ENCODE data around the gene ARMC5. TPM values are rescaled to one million over a fixed set of nuclear protein-coding genes. Genes with fewer than 3 reads are reported as not detected.
A peak's percentile ranks its signal among the peaks of the same experiment; 100 is the strongest.
"Not testable (repeated sequence)": the region's sequence is repeated elsewhere in the genome, so short reads cannot be mapped to it uniquely, and the experiment has no call there.

Gene ARMC5
- polyA plus RNA-seq, 5 donors = 7.4 to 17.4 (median 10.1) TPM

GRCh38 chr16:31493506-31494125 lies 34.3 kb downstream of the ARMC5 start:
- no peak for DNase-seq

GRCh38 chr16:31496670-31497069 lies 37.4 kb downstream of the ARMC5 start:
- no peak for DNase-seq

DNA sequence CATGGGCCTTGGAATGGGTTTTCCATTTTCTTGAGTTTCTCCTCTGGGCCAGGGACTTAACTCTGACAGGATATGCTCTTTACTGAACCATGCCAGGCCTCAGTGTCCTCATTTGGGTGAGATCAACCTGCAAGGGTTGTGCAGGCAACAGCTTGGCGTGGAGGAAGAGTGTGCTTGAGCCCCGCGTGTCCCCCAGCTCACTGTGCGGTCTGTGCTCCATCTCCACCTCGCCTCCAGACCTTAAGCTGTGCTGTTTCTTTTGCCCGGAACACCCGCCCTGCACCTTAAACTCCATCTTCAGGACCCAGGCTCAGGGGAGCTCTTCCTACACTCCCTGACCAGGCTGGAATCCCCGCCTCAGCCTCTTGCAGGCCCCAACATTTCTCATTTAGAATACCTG lies 39.2 kb downstream of the ARMC5 start:
- no peak for DNase-seq

- no peak for DNase-seq
Observed at GRCh38 chr16:31499928-31500327, 40.6 kb downstream of the ARMC5 start.

- no peak for DNase-seq
Observed at GRCh38 chr16:31501226-31501965, 42.1 kb downstream of the ARMC5 start.

DNA sequence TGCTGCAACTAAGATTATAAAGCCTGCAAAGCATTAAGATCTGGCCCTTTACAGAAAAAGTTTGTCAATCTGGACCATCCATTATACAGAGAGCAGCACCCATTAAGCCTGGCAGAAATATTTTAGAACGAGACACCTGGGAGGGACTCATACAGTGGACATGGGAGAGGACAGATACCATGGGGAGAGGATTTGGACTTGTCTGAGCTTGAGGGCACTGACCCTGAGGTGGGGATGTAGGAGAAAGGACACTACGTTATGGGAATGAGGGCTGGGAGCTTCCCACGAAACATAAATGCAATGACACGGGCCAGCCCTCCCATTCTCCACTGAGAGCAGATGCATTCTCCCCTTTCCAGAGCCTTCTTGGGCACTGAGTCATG lies 42.7 kb downstream of the ARMC5 start:
- no peak for DNase-seq

DNA sequence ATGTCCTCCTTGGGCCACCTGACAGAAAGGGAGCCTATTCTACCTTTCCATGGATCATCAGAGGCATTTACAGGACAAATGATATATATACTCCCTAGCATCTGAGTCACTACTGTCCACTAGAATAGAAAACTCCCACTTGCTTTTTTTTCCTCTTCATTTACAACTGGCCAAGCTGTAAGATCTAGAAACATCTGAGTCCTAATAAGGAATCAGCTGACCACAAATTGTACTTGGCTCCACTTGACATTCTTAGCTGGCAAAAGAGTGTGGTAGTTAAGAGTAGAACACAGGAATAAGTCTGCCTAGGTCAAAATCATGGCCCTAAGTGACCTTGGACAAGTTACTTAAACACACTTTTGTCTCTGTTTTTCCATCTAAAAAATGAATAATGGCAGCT lies 43.7 kb downstream of the ARMC5 start:
- no peak for DNase-seq

GRCh38 chr16:31503555-31503954 lies 44.3 kb downstream of the ARMC5 start:
- DNase-seq = not testable (repeated sequence)

- DNase-seq = no peak
Observed at GRCh38 chr16:31504159-31504558, 44.9 kb downstream of the ARMC5 start.

DNA sequence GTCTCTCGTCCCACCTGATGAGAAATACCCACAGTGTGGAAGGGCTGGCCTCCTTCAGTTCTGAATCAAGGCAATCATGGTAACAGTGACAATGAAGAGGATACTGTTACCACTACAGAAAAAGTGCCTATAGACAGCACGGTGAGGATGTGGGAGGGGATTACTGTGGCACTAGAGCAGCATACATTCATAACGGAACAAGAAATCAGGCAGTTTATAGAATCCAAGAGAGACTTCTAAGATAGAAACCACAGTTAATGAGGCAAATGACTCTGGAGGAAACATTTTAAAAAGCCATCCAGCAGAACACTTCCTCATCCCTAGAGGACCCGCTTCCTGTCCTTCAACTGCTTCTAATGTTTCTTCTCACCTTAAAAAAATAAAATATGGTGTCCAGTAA lies 46.2 kb downstream of the ARMC5 start:
- DNase-seq = no peak

DNA sequence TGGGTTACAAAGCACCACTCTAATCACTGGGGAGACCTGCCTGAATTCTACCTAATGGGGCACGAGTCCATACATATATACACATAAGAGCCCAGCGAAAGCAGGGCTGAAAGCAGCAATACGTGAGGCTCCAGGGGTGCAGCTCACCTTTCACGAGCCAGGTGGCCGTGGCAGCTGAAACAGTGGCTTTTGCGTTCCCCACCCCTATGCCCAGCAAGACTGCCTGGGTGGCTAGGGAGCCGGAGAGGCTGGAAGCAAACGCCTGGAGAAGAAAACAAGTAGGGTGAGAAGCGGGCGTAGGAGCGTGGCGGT lies 48.3 kb downstream of the ARMC5 start:
- no peak for DNase-seq

DNA sequence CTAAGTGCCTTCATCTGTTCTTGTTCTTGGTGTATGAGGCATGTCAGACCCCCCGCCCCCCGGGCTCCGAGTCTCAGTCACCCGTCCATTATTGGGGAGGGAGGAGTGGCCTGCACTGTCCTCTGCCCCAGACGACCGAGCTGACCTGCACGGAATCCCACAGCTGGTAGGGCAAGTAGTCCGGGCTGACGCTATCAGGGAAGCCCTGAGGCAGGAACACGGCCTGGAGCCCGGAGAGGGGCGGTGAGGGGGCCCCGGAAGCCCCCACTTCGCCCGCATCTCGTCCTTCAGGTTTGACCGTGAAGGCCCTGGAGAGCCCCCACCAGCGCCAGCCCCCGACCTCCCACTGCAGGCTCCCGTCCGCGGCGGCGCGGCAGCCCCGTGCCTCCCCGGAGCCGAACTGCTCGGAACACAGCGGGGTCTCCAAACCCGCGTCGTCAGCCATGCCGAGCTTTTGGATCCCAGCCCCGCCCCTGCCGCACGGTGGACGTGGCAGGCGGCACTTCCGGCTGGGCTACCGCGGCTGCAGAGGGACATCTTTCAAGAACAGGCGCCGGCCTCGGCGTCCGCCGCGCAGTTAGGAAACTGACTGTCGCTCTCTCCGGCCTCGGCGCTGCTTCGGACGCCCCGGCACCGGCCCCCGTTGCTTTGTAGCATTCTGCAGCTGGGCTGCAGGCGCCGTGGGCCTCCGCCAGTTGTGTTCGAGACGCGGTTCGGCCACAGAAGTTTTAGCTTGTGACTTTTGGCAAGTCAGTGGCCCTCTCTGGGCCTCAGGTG lies 48.8 kb downstream of the ARMC5 start, which contains the start of gene RUSF1:
Gene RUSF1, minus strand, starts transcription at position 463 of the 777 bp plus-strand sequence. Its CDS starts 18 bp downstream, at position 445.
- peak; percentile 90 to 91 for DNase-seq

- DNase-seq = no peak
Observed at GRCh38 chr16:31508706-31509195, 49.5 kb downstream of the ARMC5 start.

DNA sequence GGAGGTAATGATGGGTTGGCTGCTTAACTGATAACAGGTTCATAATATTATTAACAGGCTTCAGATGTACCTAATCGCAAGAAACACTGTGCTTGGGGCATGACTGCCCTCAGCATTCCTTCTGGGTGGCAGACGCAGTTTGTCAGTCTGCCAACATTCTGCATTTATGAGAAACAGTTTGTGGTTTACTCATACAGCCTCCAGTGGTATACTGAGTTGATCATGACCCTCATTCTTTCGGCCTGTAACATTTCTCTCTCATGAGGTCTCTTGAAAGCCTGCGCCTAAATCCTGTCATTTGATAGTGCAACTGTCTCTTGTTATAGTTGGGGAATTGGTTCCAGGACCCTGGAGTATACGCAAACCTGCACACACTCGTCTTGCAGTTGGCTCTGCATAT lies 53.8 kb downstream of the ARMC5 start:
- no peak for DNase-seq

- no peak for DNase-seq
Observed at GRCh38 chr16:31513884-31514283, 54.6 kb downstream of the ARMC5 start.

Other genes with a start within 250 kb of the ARMC5 start
- gene TRIM72, start 245.4 kb upstream of the ARMC5 start, polyA plus RNA-seq (ENCODE audit: insufficient read depth in 1 of 5, insufficient read length in 5 of 5, low replicate concordance in 1 of 5) = 1 to 10 TPM in 1 of 5 donors, under 1 TPM in 4; 0.13 to 2.5 (median 0.15) TPM
- not detected for gene PYDC1, start 242.4 kb upstream of the ARMC5 start, polyA plus RNA-seq (ENCODE audit: insufficient read depth in 1 of 5, insufficient read length in 5 of 5, low replicate concordance in 1 of 5)
- gene ITGAM, start 199.5 kb upstream of the ARMC5 start, polyA plus RNA-seq (ENCODE audit: insufficient read depth in 1 of 5, insufficient read length in 5 of 5, low replicate concordance in 1 of 5) = 1 to 10 TPM; 1.9 to 4.2 (median 3.1) TPM
- 1 to 10 TPM in 4 of 5 donors, under 1 TPM in 1; 0.90 to 1.9 (median 1.4) TPM for gene ITGAX, start 104.3 kb upstream of the ARMC5 start, polyA plus RNA-seq (ENCODE audit: insufficient read depth in 1 of 5, insufficient read length in 5 of 5, low replicate concordance in 1 of 5)
- gene ITGAD, start 66.2 kb upstream of the ARMC5 start, polyA plus RNA-seq (ENCODE audit: insufficient read depth in 1 of 5, insufficient read length in 5 of 5, low replicate concordance in 1 of 5) = under 1 TPM in 4 of 5 donors, not detected in 1; 0.03 to 0.25 (median 0.04) TPM
- gene COX6A2, start 31.1 kb upstream of the ARMC5 start, polyA plus RNA-seq (ENCODE audit: insufficient read depth in 1 of 5, insufficient read length in 5 of 5, low replicate concordance in 1 of 5) = 10 to 100 TPM in 1 of 5 donors, under 1 TPM in 2, not detected in 2; 0.56 to 15.2 (median 0.75) TPM
- 1 to 10 TPM; 1.3 to 2.3 (median 2.0) TPM for gene ZNF843, start 16.7 kb upstream of the ARMC5 start, polyA plus RNA-seq (ENCODE audit: insufficient read depth in 1 of 5, insufficient read length in 5 of 5, low replicate concordance in 1 of 5)
- 10 to 100 TPM; 52.7 to 90.0 (median 64.1) TPM for gene TGFB1I1, start 12.7 kb downstream of the ARMC5 start, polyA plus RNA-seq (ENCODE audit: insufficient read depth in 1 of 5, insufficient read length in 5 of 5, low replicate concordance in 1 of 5)
- 10 to 100 TPM in 3 of 5 donors, 1 to 10 TPM in 2; 8.6 to 18.9 (median 14.9) TPM for gene SLC5A2, start 23.6 kb downstream of the ARMC5 start, polyA plus RNA-seq (ENCODE audit: insufficient read depth in 1 of 5, insufficient read length in 5 of 5, low replicate concordance in 1 of 5)
- gene RUSF1, start 48.9 kb downstream of the ARMC5 start, polyA plus RNA-seq (ENCODE audit: insufficient read depth in 1 of 5, insufficient read length in 5 of 5, low replicate concordance in 1 of 5) = 10 to 100 TPM; 67.0 to 99.9 (median 88.8) TPM
- gene AHSP, start 68.4 kb downstream of the ARMC5 start, polyA plus RNA-seq (ENCODE audit: insufficient read depth in 1 of 5, insufficient read length in 5 of 5, low replicate concordance in 1 of 5) = 10 to 100 TPM in 4 of 5 donors, 1 to 10 TPM in 1; 8.0 to 44.8 (median 10.7) TPM